Germinal center (tissue), 1 donor: Measurements from ENCODE around the gene UNC79.

Experiments used
- DNase-seq: peaks from one replicate; pipeline ENCODE4 v3.0.0; 2012; ENCODE audit warnings: mixed read lengths, low spot score

Gene UNC79

GRCh38 chr14:93663317-93663716, 232.6 kb downstream of the UNC79 start:
- DNase-seq = no peak

- DNase-seq = no peak
These were observed 234.4 kb downstream of the UNC79 start for GRCh38 chr14:93665169-93665568.

GRCh38 chr14:93669632-93670031, 238.9 kb downstream of the UNC79 start:
- no peak for DNase-seq

- DNase-seq = no peak
These were observed 243.6 kb downstream of the UNC79 start for GRCh38 chr14:93674343-93674742.

- no peak for DNase-seq
These were observed 244.9 kb downstream of the UNC79 start for GRCh38 chr14:93675651-93676050.

- DNase-seq = no peak
These were observed 245.7 kb downstream of the UNC79 start for GRCh38 chr14:93676416-93676958.

- no peak for DNase-seq
These were observed 251.7 kb downstream of the UNC79 start for GRCh38 chr14:93682459-93682858.

- peak; percentile 11 for DNase-seq
These were observed 252.5 kb downstream of the UNC79 start for GRCh38 chr14:93683226-93683625.

- DNase-seq = no peak
These were observed 254.6 kb downstream of the UNC79 start for GRCh38 chr14:93685121-93685895.

- DNase-seq = no peak
These were observed 255.5 kb downstream of the UNC79 start for GRCh38 chr14:93686268-93686667.

- DNase-seq = no peak
These were observed 257.5 kb downstream of the UNC79 start for GRCh38 chr14:93688239-93688666.

- no peak for DNase-seq
These were observed 258.1 kb downstream of the UNC79 start for GRCh38 chr14:93688820-93689219.

GRCh38 chr14:93690146-93690545, 259.4 kb downstream of the UNC79 start:
- no peak for DNase-seq

GRCh38 chr14:93691042-93691780, 260.5 kb downstream of the UNC79 start:
- DNase-seq = no peak

- DNase-seq = no peak
These were observed 263.2 kb downstream of the UNC79 start for GRCh38 chr14:93693914-93694313.

- no peak for DNase-seq
These were observed 270.2 kb downstream of the UNC79 start for GRCh38 chr14:93700928-93701327.

GRCh38 chr14:93701562-93701961, 270.8 kb downstream of the UNC79 start:
- no peak for DNase-seq

- DNase-seq = no peak
These were observed 272.2 kb downstream of the UNC79 start for GRCh38 chr14:93702946-93703345.

- DNase-seq = no peak
These were observed 273.2 kb downstream of the UNC79 start for GRCh38 chr14:93703941-93704340.

- no peak for DNase-seq
These were observed 274.9 kb downstream of the UNC79 start for GRCh38 chr14:93705513-93706156.

GRCh38 chr14:93706360-93706955, 275.7 kb downstream of the UNC79 start:
- no peak for DNase-seq

GRCh38 chr14:93707475-93707874, 276.7 kb downstream of the UNC79 start:
- no peak for DNase-seq
